GOT3 (cell line): ENCODE results near the gene PKP1.
"Not testable (repeated sequence)": the region's sequence is repeated elsewhere in the genome, so short reads cannot be mapped to it uniquely, and the experiment has no call there.

ENCODE experiments used
- DNase-seq: peaks from one replicate; lab custom pipeline; 2025; ENCODE audit warnings: mixed read lengths; lab: John Stamatoyannopoulos, UW

Gene PKP1

GRCh38 chr1:201282931-201283829 is at the start of gene PKP1:
TSS of gene PKP1 (plus strand) at chr1:201283506. CDS start at chr1:201283703, 197 bp downstream.
- peak; percentile 74 for DNase-seq

- DNase-seq = not testable (repeated sequence)
These were observed 43.7 kb upstream of the PKP1 start for GRCh38 chr1:201239646-201240045.

- DNase-seq = no peak
These were observed 43.1 kb upstream of the PKP1 start for GRCh38 chr1:201240171-201240570.

GRCh38 chr1:201241736-201242135 is 41.6 kb upstream of the PKP1 start:
- DNase-seq = no peak

GRCh38 chr1:201245082-201245481 is 38.2 kb upstream of the PKP1 start:
- DNase-seq = no peak

- DNase-seq = no peak
These were observed 34.4 kb upstream of the PKP1 start for GRCh38 chr1:201248721-201249559.

- DNase-seq = no peak
These were observed 32.8 kb upstream of the PKP1 start for GRCh38 chr1:201250326-201251011.

- no peak for DNase-seq
These were observed 31.9 kb upstream of the PKP1 start for GRCh38 chr1:201251411-201251810.

GRCh38 chr1:201251851-201252430 is 31.4 kb upstream of the PKP1 start:
- no peak for DNase-seq

GRCh38 chr1:201252944-201253371 is 30.3 kb upstream of the PKP1 start:
- no peak for DNase-seq

GRCh38 chr1:201253411-201253810 is 29.9 kb upstream of the PKP1 start:
- no peak for DNase-seq

- no peak for DNase-seq
These were observed 29.2 kb upstream of the PKP1 start for GRCh38 chr1:201253906-201254624.

GRCh38 chr1:201254625-201255478 is 28.5 kb upstream of the PKP1 start:
- peak; percentile 70 for DNase-seq

- no peak for DNase-seq
These were observed 27.6 kb upstream of the PKP1 start for GRCh38 chr1:201255479-201256362.

- not testable (repeated sequence) for DNase-seq
These were observed 25.2 kb upstream of the PKP1 start for GRCh38 chr1:201258132-201258531.

- no peak for DNase-seq
These were observed 24.5 kb upstream of the PKP1 start for GRCh38 chr1:201258763-201259230.

- DNase-seq = no peak
These were observed 23.6 kb upstream of the PKP1 start for GRCh38 chr1:201259476-201260235.

- no peak for DNase-seq
These were observed 23.1 kb upstream of the PKP1 start for GRCh38 chr1:201260236-201260590.
